WERI-Rb-1 (cell line): ENCODE results near the gene SLC7A8.

Experiments
- DNase-seq: peaks from one replicate; pipeline ENCODE4 v3.0.0-alpha.2; 2020
- H3K27ac ChIP-seq: fragments of 250-450 bp; sonication (Bioruptor Pico); 2 replicates; pipeline ENCODE4 v1.5.1; 2020; ENCODE audit warnings: mild to moderate bottlenecking, moderate library complexity
- H3K27me3 ChIP-seq: fragments of 250-450 bp; sonication (Bioruptor Pico); 2 replicates; pipeline ENCODE4 v1.5.1; 2021; ENCODE audit warnings: mild to moderate bottlenecking, low read depth, moderate library complexity; ENCODE audit not compliant: insufficient read depth, severe bottlenecking
- H3K36me3 ChIP-seq: fragments of 250-450 bp; sonication (Bioruptor Pico); 2 replicates; pipeline ENCODE4 v1.5.1; 2020; ENCODE audit warnings: mild to moderate bottlenecking, moderate library complexity
- H3K4me3 ChIP-seq: 2 replicates; pipeline ENCODE4 v1.5.1; 2011; ENCODE audit warnings: low read depth, mild to moderate bottlenecking, control low read depth, low read length
- H3K9me3 ChIP-seq: fragments of 250-450 bp; sonication (Bioruptor Pico); 2 replicates; pipeline ENCODE4 v1.5.1; 2021; ENCODE audit warnings: mild to moderate bottlenecking, moderate library complexity; ENCODE audit not compliant: severe bottlenecking
- TF ChIP-seq, protein P1 (sequence below): IDR thresholded peaks from 2 replicates; pipeline ENCODE4 v1.5.1; 2011; ENCODE audit warnings: low read depth, mild to moderate bottlenecking, control low read depth, inconsistent platforms, low read length

SLC7A8 gene

DNA sequence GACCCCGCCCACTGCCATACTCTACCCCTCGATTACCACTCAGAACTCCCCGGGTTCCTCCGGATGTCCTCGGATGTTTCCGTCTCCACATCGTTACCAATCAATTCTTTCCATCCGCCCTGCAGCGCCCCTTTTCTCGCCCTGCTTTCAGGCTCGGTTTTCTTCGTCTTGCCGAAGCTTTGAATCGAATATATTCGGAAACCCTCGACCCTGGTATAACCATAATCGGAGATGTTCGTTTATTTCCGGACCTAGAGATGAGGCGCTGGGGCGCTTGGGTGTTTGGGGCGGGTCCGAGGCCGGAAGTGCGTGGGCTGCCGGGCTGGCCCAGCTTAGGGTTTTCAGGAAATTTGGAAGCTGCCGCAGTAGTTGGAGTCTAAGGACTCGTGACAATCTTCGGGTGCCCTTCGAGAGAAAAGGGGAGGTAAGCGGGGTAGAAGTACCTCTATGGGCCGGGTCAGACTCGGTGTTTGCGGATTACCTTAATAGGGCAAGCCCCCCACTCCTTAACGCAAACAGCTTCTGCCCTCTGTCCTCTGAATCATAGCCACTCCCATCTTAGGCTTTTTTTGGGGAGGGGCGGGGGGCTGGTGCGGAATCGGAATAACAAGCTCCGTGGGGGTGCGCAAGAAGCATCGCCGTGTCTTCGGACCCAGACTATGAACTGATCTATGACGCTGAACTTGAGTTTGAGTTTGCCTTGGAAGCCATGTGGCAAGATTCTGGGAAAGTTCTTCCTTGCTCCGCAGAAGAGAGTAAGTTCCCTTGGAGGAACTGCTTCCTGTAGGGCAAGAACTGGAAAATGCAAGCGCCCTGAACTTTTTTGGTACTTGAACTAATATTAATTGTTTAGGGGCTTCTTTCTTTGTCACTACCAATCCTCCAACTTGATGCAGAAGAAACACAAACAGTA, 88.0 kb downstream of the SLC7A8 start, which contains the start of gene C14orf119:
Gene C14orf119, plus strand, starts transcription at position 310 of the 913 bp plus-strand sequence. CDS start 2,154 bp downstream, outside the sequence.
- TF ChIP-seq, protein P1, sequence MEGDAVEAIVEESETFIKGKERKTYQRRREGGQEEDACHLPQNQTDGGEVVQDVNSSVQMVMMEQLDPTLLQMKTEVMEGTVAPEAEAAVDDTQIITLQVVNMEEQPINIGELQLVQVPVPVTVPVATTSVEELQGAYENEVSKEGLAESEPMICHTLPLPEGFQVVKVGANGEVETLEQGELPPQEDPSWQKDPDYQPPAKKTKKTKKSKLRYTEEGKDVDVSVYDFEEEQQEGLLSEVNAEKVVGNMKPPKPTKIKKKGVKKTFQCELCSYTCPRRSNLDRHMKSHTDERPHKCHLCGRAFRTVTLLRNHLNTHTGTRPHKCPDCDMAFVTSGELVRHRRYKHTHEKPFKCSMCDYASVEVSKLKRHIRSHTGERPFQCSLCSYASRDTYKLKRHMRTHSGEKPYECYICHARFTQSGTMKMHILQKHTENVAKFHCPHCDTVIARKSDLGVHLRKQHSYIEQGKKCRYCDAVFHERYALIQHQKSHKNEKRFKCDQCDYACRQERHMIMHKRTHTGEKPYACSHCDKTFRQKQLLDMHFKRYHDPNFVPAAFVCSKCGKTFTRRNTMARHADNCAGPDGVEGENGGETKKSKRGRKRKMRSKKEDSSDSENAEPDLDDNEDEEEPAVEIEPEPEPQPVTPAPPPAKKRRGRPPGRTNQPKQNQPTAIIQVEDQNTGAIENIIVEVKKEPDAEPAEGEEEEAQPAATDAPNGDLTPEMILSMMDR, result no peak
- H3K9me3 ChIP-seq, result no peaks in the 10 kb centered on the region
- no peaks in the 10 kb centered on the region for H3K27me3 ChIP-seq
- H3K4me3 ChIP-seq, result peak within 1 kb of the TSS; percentile 90
- peak; percentile 99 for DNase-seq
- peaks cover 52% of the 10 kb centered on the region for H3K36me3 ChIP-seq
- peak within 1 kb of the TSS; percentile 96 for H3K27ac ChIP-seq

DNA sequence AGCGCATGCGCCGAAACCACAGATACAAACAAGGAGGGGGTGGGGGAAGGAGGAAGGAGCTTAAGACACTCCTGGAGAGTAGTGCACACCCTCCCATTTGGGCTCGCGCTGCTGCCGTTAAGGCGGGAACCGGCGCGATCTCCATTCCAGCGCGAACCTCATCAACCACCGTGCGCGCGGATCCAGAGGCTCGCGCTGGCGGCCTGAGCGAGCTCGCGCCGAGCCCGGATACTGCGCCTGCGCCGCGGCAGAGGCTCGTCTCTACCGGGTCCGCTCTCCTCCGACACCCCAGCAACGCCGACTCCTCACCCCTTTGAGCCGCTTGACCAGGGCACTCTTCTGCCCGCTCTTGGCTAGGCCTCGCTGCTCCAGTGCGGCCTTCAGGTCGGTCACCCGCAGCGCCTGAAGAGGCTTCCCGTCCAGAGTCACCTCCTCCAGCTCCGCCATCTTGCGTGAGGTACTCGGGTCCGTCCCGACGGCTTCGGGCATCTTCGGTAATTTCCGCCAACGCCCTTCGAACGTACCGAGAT, 88.7 kb downstream of the SLC7A8 start, which contains the start of gene ACIN1:
Gene ACIN1, minus strand, starts transcription at position 471 of the 530 bp plus-strand sequence. Its CDS starts 24 bp downstream, at position 447.
- TF ChIP-seq, protein P1, result no peak
- H3K27me3 ChIP-seq, result no peaks in the 10 kb centered on the region
- peaks cover 59% of the 10 kb centered on the region for H3K36me3 ChIP-seq
- peak within 1 kb of the TSS; percentile 90 for H3K4me3 ChIP-seq
- DNase-seq, result peak; percentile 90
- peak within 1 kb of the TSS; percentile 96 for H3K27ac ChIP-seq
- H3K9me3 ChIP-seq, result no peaks in the 10 kb centered on the region

DNA sequence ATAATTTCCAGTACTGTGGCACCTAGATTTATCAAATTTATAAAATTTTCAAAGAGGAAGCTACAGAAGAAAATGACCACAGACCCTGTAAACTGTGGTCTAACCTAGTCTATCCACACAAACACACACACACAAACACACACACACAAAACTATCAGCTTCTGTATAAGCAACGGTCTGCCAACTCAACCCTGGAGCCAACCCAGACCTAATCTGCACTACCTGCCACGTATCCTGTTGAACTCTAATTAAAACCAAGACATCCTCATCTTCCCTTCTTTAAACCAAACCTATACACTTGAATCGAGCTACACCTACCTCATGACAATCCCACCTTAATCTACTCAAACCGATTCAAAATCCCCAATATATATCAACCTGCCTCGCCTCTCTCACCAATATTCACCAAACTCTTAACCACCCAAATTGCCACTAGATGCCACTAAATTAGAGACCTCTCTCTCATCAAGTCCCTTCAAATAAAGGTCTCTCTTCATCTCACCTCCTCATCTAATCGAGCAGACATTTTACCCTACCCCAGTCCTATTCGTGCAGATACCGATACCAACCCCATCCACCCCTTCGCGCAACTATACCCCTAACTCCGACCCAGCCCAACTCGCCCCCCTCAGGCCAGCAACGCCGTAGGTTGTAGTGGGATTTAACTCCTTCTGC, 89.3 kb downstream of the SLC7A8 start:
- H3K9me3 ChIP-seq, result no peaks in the 10 kb centered on the region
- no peak for DNase-seq
- H3K27me3 ChIP-seq, result no peaks in the 10 kb centered on the region
- peak overlapping the region; percentile 90 for H3K4me3 ChIP-seq
- H3K36me3 ChIP-seq, result peaks cover 65% of the 10 kb centered on the region
- peak overlapping the region; percentile 96 for H3K27ac ChIP-seq
- TF ChIP-seq, protein P1, result 0 out of 2 replicates have a peak, but pooled peaks have one; percentile 9

DNA sequence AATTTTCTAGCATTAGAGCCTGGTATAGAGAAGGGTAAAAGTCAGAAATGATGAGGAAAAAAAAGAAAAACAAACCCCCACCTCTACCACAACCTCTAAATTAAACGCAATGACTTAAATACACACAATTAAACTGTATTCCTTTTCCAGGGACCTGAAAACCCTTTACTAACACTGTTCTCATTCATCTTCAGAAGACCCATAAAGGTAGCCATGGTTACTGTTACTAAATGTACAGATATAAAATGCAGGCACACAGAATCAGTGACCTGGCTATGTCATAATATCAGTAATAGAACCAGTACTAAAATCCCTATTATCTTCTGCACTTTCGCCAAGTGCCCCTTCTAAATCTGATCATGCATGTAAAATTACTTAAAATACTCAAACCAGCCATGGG, 89.9 kb downstream of the SLC7A8 start:
- Histone ChIP-seq H3K36me3 (peaks cover 68% of the 10 kb centered on the region), H3K9me3 (no peaks in the 10 kb centered on the region), H3K4me3 (no peak overlapping the region), H3K27ac (no peak overlapping the region), H3K27me3 (no peaks in the 10 kb centered on the region)
- no peak for DNase-seq
- TF ChIP-seq, protein P1, result no peak

DNA sequence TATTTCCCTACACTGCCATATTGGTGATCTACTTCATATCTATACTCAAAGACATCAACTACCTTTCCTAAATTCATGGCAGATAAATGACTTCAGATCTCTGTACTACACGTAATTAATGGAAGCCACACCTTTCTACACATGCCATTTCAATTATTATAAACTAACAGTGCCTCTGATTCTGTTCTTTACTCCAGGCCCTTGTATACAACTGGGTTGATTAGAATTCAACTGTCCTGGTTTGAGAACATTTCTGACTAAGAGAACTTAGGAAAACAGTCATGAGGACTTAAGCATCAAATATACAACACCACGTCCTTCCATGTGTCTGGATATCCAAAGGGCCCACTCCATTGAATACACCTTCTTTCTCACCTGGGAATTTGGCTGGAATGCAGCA, 90.4 kb downstream of the SLC7A8 start:
- peaks cover 68% of the 10 kb centered on the region for H3K36me3 ChIP-seq
- no peak overlapping the region for H3K4me3 ChIP-seq
- no peaks in the 10 kb centered on the region for H3K27me3 ChIP-seq
- no peak for DNase-seq
- H3K9me3 ChIP-seq, result no peaks in the 10 kb centered on the region
- TF ChIP-seq, protein P1, result no peak
- no peak overlapping the region for H3K27ac ChIP-seq
